ENCODE measurements around the gene ZNF524. TPM values are rescaled to one million over a fixed set of nuclear protein-coding genes. Genes with fewer than 3 reads are reported as not detected.

The ZNF524 gene
- total and polyA plus RNA-seq, 10 of the 15 experiments (the other 5 are each of a cell fraction or from before 2014, with no cell fraction given), result 0.47 to 18.6 (median 12.4) TPM; not detected in 1

GRCh38 chr19:55598719-55599467 is 1.2 kb upstream of the ZNF524 start (continued):
- TF ChIP-seq, protein P1, sequence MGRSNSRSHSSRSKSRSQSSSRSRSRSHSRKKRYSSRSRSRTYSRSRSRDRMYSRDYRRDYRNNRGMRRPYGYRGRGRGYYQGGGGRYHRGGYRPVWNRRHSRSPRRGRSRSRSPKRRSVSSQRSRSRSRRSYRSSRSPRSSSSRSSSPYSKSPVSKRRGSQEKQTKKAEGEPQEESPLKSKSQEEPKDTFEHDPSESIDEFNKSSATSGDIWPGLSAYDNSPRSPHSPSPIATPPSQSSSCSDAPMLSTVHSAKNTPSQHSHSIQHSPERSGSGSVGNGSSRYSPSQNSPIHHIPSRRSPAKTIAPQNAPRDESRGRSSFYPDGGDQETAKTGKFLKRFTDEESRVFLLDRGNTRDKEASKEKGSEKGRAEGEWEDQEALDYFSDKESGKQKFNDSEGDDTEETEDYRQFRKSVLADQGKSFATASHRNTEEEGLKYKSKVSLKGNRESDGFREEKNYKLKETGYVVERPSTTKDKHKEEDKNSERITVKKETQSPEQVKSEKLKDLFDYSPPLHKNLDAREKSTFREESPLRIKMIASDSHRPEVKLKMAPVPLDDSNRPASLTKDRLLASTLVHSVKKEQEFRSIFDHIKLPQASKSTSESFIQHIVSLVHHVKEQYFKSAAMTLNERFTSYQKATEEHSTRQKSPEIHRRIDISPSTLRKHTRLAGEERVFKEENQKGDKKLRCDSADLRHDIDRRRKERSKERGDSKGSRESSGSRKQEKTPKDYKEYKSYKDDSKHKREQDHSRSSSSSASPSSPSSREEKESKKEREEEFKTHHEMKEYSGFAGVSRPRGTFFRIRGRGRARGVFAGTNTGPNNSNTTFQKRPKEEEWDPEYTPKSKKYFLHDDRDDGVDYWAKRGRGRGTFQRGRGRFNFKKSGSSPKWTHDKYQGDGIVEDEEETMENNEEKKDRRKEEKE (IDR thresholded peaks at IDR 0.05), result no peak
- TF ChIP-seq SRF (IDR thresholded peaks at IDR 0.05; ENCODE audit: low read depth in 2 of 2, low read length in 2 of 2) (no peak), TCF7 (IDR thresholded peaks at IDR 0.05; ENCODE audit: borderline replicate concordance) (no peak), ZNF207 (IDR thresholded peaks at IDR 0.05; ENCODE audit: borderline replicate concordance) (peak; percentile 80; the same call in 1 of the 2 replicates), EP300 (IDR thresholded peaks at IDR 0.05; ENCODE audit: borderline replicate concordance in 1 of 2, control insufficient read depth in 1 of 2, low read depth in 2 of 2, low read length in 2 of 2) (no peak), PBX3 (IDR thresholded peaks at IDR 0.05; ENCODE audit: insufficient replicate concordance, low read depth, low read length) (no peak), ATF7 (IDR thresholded peaks at IDR 0.05; ENCODE audit: low read depth) (no peak), SMC3 (IDR thresholded peaks at IDR 0.05; ENCODE audit: borderline replicate concordance, low read length) (no peak), MEF2A (IDR thresholded peaks at IDR 0.05; ENCODE audit: insufficient read depth, low read depth, low read length) (no peak), TAF1 (IDR thresholded peaks at IDR 0.05; ENCODE audit: borderline replicate concordance, low read depth, low read length) (peak; percentile 51; the same call in 1 of the 2 replicates), JUNB (IDR thresholded peaks at IDR 0.05) (no peak), SMARCA5 (IDR thresholded peaks at IDR 0.05) (peak; percentile 84), CREM (IDR thresholded peaks at IDR 0.05; ENCODE audit: low read depth) (no peak), POLR2A (IDR thresholded peaks at IDR 0.05; ENCODE audit: low read depth, low read length) (peak; percentile 50), MYB (IDR thresholded peaks at IDR 0.05; ENCODE audit: borderline replicate concordance, low read depth, low read length) (no peak), RELA (IDR thresholded peaks at IDR 0.05; ENCODE audit: borderline replicate concordance, partially characterized antibody) (no peak), TARDBP (IDR thresholded peaks at IDR 0.05; ENCODE audit: borderline replicate concordance) (no peak), WRNIP1 (IDR thresholded peaks at IDR 0.05; ENCODE audit: borderline replicate concordance, low read depth, low read length) (no peak), CEBPB (IDR thresholded peaks at IDR 0.05; ENCODE audit: borderline replicate concordance in 1 of 2, low read depth in 2 of 2, low read length in 2 of 2) (no peak), SIX5 (IDR thresholded peaks at IDR 0.05; ENCODE audit: low read depth, low read length, severe bottlenecking) (no peak), RAD21 (IDR thresholded peaks at IDR 0.05; ENCODE audit: insufficient read depth, low read depth, low read length) (no peak), PAX8 (IDR thresholded peaks at IDR 0.05) (no peak)
- TF ChIP-seq, protein P2, sequence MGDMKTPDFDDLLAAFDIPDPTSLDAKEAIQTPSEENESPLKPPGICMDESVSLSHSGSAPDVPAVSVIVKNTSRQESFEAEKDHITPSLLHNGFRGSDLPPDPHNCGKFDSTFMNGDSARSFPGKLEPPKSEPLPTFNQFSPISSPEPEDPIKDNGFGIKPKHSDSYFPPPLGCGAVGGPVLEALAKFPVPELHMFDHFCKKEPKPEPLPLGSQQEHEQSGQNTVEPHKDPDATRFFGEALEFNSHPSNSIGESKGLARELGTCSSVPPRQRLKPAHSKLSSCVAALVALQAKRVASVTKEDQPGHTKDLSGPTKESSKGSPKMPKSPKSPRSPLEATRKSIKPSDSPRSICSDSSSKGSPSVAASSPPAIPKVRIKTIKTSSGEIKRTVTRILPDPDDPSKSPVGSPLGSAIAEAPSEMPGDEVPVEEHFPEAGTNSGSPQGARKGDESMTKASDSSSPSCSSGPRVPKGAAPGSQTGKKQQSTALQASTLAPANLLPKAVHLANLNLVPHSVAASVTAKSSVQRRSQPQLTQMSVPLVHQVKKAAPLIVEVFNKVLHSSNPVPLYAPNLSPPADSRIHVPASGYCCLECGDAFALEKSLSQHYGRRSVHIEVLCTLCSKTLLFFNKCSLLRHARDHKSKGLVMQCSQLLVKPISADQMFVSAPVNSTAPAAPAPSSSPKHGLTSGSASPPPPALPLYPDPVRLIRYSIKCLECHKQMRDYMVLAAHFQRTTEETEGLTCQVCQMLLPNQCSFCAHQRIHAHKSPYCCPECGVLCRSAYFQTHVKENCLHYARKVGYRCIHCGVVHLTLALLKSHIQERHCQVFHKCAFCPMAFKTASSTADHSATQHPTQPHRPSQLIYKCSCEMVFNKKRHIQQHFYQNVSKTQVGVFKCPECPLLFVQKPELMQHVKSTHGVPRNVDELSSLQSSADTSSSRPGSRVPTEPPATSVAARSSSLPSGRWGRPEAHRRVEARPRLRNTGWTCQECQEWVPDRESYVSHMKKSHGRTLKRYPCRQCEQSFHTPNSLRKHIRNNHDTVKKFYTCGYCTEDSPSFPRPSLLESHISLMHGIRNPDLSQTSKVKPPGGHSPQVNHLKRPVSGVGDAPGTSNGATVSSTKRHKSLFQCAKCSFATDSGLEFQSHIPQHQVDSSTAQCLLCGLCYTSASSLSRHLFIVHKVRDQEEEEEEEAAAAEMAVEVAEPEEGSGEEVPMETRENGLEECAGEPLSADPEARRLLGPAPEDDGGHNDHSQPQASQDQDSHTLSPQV (IDR thresholded peaks at IDR 0.05), result no peak

All from GM12878 (cell line).